GM18868 (cell line): ENCODE data around the gene CA4.
"Not testable (repeated sequence)": the region's sequence is repeated elsewhere in the genome, so short reads cannot be mapped to it uniquely, and the experiment has no call there.

ENCODE experiments used
- ATAC-seq: cut with Tn5 transposase; IDR thresholded peaks from one replicate; pipeline ENCODE4 v1.9.1; 2021; ENCODE audit warnings: mild to moderate bottlenecking, moderate library complexity; ENCODE audit not compliant: unreplicated experiment

CA4 gene

GRCh38 chr17:60171753-60172079 is 21.9 kb downstream of the CA4 start:
- no peak for ATAC-seq

GRCh38 chr17:60173304-60173819 is 23.6 kb downstream of the CA4 start:
- no peak for ATAC-seq

GRCh38 chr17:60174035-60174434 is 24.3 kb downstream of the CA4 start:
- no peak for ATAC-seq

- not testable (repeated sequence) for ATAC-seq
These were observed 25.0 kb downstream of the CA4 start for GRCh38 chr17:60174767-60175166.

- ATAC-seq = not testable (repeated sequence)
These were observed 27.0 kb downstream of the CA4 start for GRCh38 chr17:60176763-60177162.

- ATAC-seq = not testable (repeated sequence)
These were observed 28.4 kb downstream of the CA4 start for GRCh38 chr17:60178180-60178579.

GRCh38 chr17:60180380-60180779 is 30.6 kb downstream of the CA4 start:
- ATAC-seq = not testable (repeated sequence)

GRCh38 chr17:60186372-60186771 is 36.6 kb downstream of the CA4 start:
- not testable (repeated sequence) for ATAC-seq

- not testable (repeated sequence) for ATAC-seq
These were observed 37.3 kb downstream of the CA4 start for GRCh38 chr17:60186846-60187745.

GRCh38 chr17:60188759-60189158 is 39.0 kb downstream of the CA4 start:
- no peak for ATAC-seq

- ATAC-seq = not testable (repeated sequence)
These were observed 40.3 kb downstream of the CA4 start for GRCh38 chr17:60190032-60190431.

- not testable (repeated sequence) for ATAC-seq
These were observed 43.3 kb downstream of the CA4 start for GRCh38 chr17:60193032-60193431.

GRCh38 chr17:60193482-60193881 is 43.7 kb downstream of the CA4 start:
- ATAC-seq = no peak

- not testable (repeated sequence) for ATAC-seq
These were observed 44.4 kb downstream of the CA4 start for GRCh38 chr17:60194141-60194540.

- not testable (repeated sequence) for ATAC-seq
These were observed 48.9 kb downstream of the CA4 start for GRCh38 chr17:60198630-60199029.

GRCh38 chr17:60205782-60206181 is 56.0 kb downstream of the CA4 start:
- ATAC-seq = not testable (repeated sequence)

- ATAC-seq = not testable (repeated sequence)
These were observed 58.5 kb downstream of the CA4 start for GRCh38 chr17:60208302-60208701.
